Measurements from ENCODE around the gene DAPK1.

The DAPK1 gene

DNA sequence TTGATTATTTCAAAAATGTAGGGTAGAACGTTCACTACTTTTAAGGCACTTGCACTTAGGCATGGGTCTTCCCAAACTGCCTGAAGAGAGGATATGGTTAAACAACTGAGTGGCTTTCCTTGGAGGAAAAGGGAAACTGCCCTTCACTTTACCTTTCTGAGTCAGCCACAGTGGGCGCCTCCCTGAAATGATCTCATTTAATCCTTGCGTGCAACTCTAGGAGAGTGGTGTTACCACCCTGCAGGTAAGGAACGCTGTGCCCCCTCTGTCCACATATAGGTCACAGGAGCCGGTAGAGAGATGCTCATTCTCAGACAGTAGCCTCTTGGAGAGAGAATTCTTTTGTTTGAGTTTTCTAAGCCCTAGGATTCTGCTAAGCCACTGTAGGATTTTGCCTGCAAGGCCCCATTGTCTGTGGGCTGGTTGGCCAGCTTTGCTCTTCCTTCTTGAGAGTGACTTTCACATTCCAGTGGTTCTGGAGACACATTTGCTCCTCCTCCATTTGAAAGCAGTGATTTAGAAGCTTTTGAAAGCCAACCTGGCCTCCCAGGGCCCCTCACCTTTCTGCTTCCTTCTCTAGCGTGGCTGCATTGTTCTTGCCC is 118.0 kb downstream of the DAPK1 start:
- TF ChIP-seq, protein P1, sequence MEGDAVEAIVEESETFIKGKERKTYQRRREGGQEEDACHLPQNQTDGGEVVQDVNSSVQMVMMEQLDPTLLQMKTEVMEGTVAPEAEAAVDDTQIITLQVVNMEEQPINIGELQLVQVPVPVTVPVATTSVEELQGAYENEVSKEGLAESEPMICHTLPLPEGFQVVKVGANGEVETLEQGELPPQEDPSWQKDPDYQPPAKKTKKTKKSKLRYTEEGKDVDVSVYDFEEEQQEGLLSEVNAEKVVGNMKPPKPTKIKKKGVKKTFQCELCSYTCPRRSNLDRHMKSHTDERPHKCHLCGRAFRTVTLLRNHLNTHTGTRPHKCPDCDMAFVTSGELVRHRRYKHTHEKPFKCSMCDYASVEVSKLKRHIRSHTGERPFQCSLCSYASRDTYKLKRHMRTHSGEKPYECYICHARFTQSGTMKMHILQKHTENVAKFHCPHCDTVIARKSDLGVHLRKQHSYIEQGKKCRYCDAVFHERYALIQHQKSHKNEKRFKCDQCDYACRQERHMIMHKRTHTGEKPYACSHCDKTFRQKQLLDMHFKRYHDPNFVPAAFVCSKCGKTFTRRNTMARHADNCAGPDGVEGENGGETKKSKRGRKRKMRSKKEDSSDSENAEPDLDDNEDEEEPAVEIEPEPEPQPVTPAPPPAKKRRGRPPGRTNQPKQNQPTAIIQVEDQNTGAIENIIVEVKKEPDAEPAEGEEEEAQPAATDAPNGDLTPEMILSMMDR (IDR thresholded peaks at IDR 0.05; ENCODE audit: insufficient read depth, low read depth, low read length, missing control alignments), result no peak
- DNase-seq (ENCODE audit: low read depth), result peak; percentile 51
- H3K4me3 ChIP-seq (ENCODE audit: low read length), result no peak overlapping the region

- DNase-seq (ENCODE audit: low read depth), result no peak
- H3K4me3 ChIP-seq (ENCODE audit: low read length), result no peak overlapping the region
- TF ChIP-seq, protein P1 (IDR thresholded peaks at IDR 0.05; ENCODE audit: insufficient read depth, low read depth, low read length, missing control alignments), result no peak
These were observed 120.6 kb downstream of the DAPK1 start for GRCh38 chr9:87618226-87618625.

GRCh38 chr9:87618931-87619330 is 121.3 kb downstream of the DAPK1 start:
- TF ChIP-seq, protein P1 (IDR thresholded peaks at IDR 0.05; ENCODE audit: insufficient read depth, low read depth, low read length, missing control alignments), result no peak
- no peak overlapping the region for H3K4me3 ChIP-seq (ENCODE audit: low read length)
- DNase-seq (ENCODE audit: low read depth), result no peak

GRCh38 chr9:87619346-87619745 is 121.7 kb downstream of the DAPK1 start:
- DNase-seq (ENCODE audit: low read depth), result no peak
- TF ChIP-seq, protein P1 (IDR thresholded peaks at IDR 0.05; ENCODE audit: insufficient read depth, low read depth, low read length, missing control alignments), result no peak
- no peak overlapping the region for H3K4me3 ChIP-seq (ENCODE audit: low read length)

DNA sequence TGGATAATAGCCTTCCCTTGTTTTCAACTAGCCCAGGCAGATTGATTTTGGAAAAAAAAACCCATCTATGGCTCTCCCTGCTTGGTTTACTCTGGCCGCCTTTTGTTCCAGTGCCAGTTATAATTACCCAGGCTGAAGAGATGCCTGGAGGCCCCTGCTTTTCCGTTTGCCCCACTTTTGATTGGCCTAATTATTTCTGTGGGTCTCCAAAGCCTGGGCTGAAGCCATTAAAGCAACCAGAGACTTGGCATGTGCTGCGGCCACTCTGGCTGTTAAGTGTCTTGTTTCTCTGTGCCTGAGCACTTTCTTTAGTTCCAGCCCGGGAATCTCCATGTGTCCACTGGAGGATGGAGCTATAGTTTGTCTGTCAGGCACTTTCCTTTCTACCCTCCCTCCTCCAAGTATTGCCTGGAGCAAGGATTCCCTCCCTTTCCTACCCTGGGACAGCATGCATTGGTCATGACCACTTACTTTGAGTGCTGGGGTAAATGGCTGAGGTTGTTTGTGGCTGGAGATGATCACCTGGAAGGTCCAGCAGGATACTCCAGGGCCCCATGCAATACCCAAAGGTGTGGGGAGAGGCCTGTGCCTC is 123.2 kb downstream of the DAPK1 start:
- no peak overlapping the region for H3K4me3 ChIP-seq (ENCODE audit: low read length)
- no peak for DNase-seq (ENCODE audit: low read depth)
- TF ChIP-seq, protein P1 (IDR thresholded peaks at IDR 0.05; ENCODE audit: insufficient read depth, low read depth, low read length, missing control alignments), result no peak

GRCh38 chr9:87622098-87622497 is 124.4 kb downstream of the DAPK1 start:
- no peak for DNase-seq (ENCODE audit: low read depth)
- TF ChIP-seq, protein P1 (IDR thresholded peaks at IDR 0.05; ENCODE audit: insufficient read depth, low read depth, low read length, missing control alignments), result no peak
- H3K4me3 ChIP-seq (ENCODE audit: low read length), result no peak overlapping the region

- DNase-seq (ENCODE audit: low read depth), result no peak
- TF ChIP-seq, protein P1 (IDR thresholded peaks at IDR 0.05; ENCODE audit: insufficient read depth, low read depth, low read length, missing control alignments), result no peak
- no peak overlapping the region for H3K4me3 ChIP-seq (ENCODE audit: low read length)
These were observed 125.3 kb downstream of the DAPK1 start for GRCh38 chr9:87622923-87623322.

All from epithelial cell of esophagus (primary cell).